HepG2 (cell line): ENCODE measurements around the gene SRBD1. TPM values are rescaled to one million over a fixed set of nuclear protein-coding genes. Genes with fewer than 3 reads are reported as not detected.

ENCODE experiments used
- ATAC-seq: fragments of 200-7000 bp; cut with Tn5 transposase; 3 replicates; pipeline ENCODE4 v1.9.1; 2020; ENCODE audit warnings: mild to moderate bottlenecking, moderate library complexity
- BruUV-seq: library from RNA; stranded (reverse); fragments of 400-500 nt; replicated peaks from 2 replicates; lab custom pipeline; 2021; lab: Mats Ljungman, UMichigan
- CTCF ChIA-PET: fragments of 300-600 bp; formaldehyde crosslinking; extraction: SDS; loops from one replicate; lab custom pipeline; 2021; ENCODE audit warnings: low total read pairs, inconsistent platforms, low intra/inter-chr PET ratio; lab: Yijun Ruan, JAX
- POLR2A ChIA-PET: fragments of 350-600 bp; sonication (Branson Sonifier 250); formaldehyde crosslinking; loops from one replicate; lab custom pipeline; 2020; ENCODE audit warnings: antibody characterized with exemption, inconsistent platforms; lab: Yijun Ruan, JAX
- DNase-seq: peaks from one replicate; pipeline ENCODE4 v3.0.0-alpha.2; 2015; ENCODE audit warnings: low spot score
- FAIRE-seq: peaks from 3 replicates; lab custom pipeline; 2011; peaks lifted over from hg19 to GRCh38; lab: Jason Lieb, UNC
- H2AFZ ChIP-seq: one replicate; pipeline ENCODE4 v1.6.1; 2011; ENCODE audit warnings: low read length, inconsistent platforms
- H3K27ac ChIP-seq: fragments of 300-600 bp; 3 replicates; pipeline ENCODE4 v1.8.0; 2011; ENCODE audit warnings: mixed run types, mild to moderate bottlenecking, mixed read lengths, low read length, inconsistent platforms; ENCODE audit not compliant: insufficient read depth; ENCODE audit errors: extremely low read length
- H3K27me3 ChIP-seq, 2 experiments: fragments of 200-600 bp in 1 of 2; 2 replicates in 1 of 2; 3 replicates in 1 of 2; pipeline versions ENCODE4 v1.6.0 to v1.8.0; 2011; ENCODE audit warnings: low read length in 2 of 2, mild to moderate bottlenecking in 2 of 2, moderate library complexity in 2 of 2, inconsistent platforms in 1 of 2; ENCODE audit not compliant: insufficient read depth in 2 of 2, control insufficient read depth in 1 of 2
- H3K36me3 ChIP-seq, 2 experiments: fragments of 200-600 bp in 1 of 2; replicated peaks in 1 of 2; 2 replicates in 1 of 2; 3 replicates in 1 of 2; pipeline versions ENCODE4 v1.5.1 to v1.8.0; 2011; ENCODE audit warnings: low read length in 2 of 2, inconsistent platforms in 1 of 2; ENCODE audit not compliant: insufficient read depth in 2 of 2, control insufficient read depth in 1 of 2
- H3K4me1 ChIP-seq: 2 replicates; pipeline ENCODE4 v1.5.1; 2012; ENCODE audit warnings: low read length, inconsistent platforms; ENCODE audit not compliant: insufficient read depth
- H3K4me2 ChIP-seq: 2 replicates; pipeline ENCODE4 v1.6.0; 2011; ENCODE audit warnings: low read depth, low read length, inconsistent platforms
- H3K4me3 ChIP-seq, 3 experiments: fragments of 200-600 bp in 1 of 3; sonication (generic), shearing (Covaris generic) in 1 of 3; replicated peaks in 1 of 3; 2 replicates each; pipeline ENCODE4 v1.5.1; 2011 to 2016; ENCODE audit warnings: low read length in 3 of 3, inconsistent platforms in 2 of 3, low read depth in 2 of 3, mild to moderate bottlenecking in 2 of 3, control low read depth in 1 of 3, mixed read lengths in 1 of 3; ENCODE audit not compliant: insufficient read depth in 1 of 3
- H3K79me2 ChIP-seq: one replicate; pipeline ENCODE4 v1.6.1; 2011; ENCODE audit warnings: low read length, inconsistent platforms; ENCODE audit not compliant: insufficient read depth
- H3K9ac ChIP-seq: 2 replicates; pipeline ENCODE4 v1.6.0; 2011; ENCODE audit warnings: mild to moderate bottlenecking, low read depth, low read length, inconsistent platforms; ENCODE audit not compliant: insufficient read depth
- H3K9me3 ChIP-seq: 2 replicates; pipeline ENCODE4 v1.5.1; 2012; ENCODE audit warnings: mild to moderate bottlenecking, low read length
- H4K20me1 ChIP-seq: 2 replicates; pipeline ENCODE4 v1.6.0; 2011; ENCODE audit warnings: inconsistent platforms, mild to moderate bottlenecking, low read length, moderate library complexity; ENCODE audit not compliant: insufficient read depth
- FOXC1 ChIP-seq: sonication (generic); formaldehyde crosslinking; IDR thresholded peaks from 2 replicates; pipeline ENCODE4 v1.8.0; 2022; ENCODE audit warnings: mild to moderate bottlenecking, missing genetic modification reagents, borderline replicate concordance
- HOXA9 ChIP-seq: sonication (generic); formaldehyde crosslinking; IDR thresholded peaks from 2 replicates; pipeline ENCODE4 v1.8.1; 2022; ENCODE audit warnings: missing genetic modification reagents, mild to moderate bottlenecking, moderate library complexity, borderline replicate concordance
- NCOA1 ChIP-seq: sonication (generic); formaldehyde crosslinking; IDR thresholded peaks from 2 replicates; pipeline ENCODE4 v1.9.0; 2021; ENCODE audit warnings: missing genetic modification reagents
- RAD21 ChIP-seq: fragments of 450-650 bp; formaldehyde crosslinking; IDR thresholded peaks from 2 replicates; pipeline ENCODE4 v1.5.0; 2020; ENCODE audit warnings: mild to moderate bottlenecking
- SMAD9 ChIP-seq: sonication (generic); formaldehyde crosslinking; IDR thresholded peaks from 2 replicates; pipeline ENCODE4 v1.5.1; 2020; ENCODE audit warnings: mild to moderate bottlenecking, missing genetic modification reagents
- ZBTB8A ChIP-seq: sonication (generic); formaldehyde crosslinking; IDR thresholded peaks from 2 replicates; pipeline ENCODE4 v1.4.0; 2020; ENCODE audit warnings: mild to moderate bottlenecking, low read depth, missing genetic modification reagents, borderline replicate concordance
- ZNF446 ChIP-seq: sonication (generic); formaldehyde crosslinking; IDR thresholded peaks from 2 replicates; pipeline ENCODE4 v1.5.0; 2020; ENCODE audit warnings: mild to moderate bottlenecking, missing genetic modification reagents
- ZNF557 ChIP-seq: sonication (generic); formaldehyde crosslinking; IDR thresholded peaks from 2 replicates; pipeline ENCODE4 v1.4.0; 2020; ENCODE audit warnings: missing genetic modification reagents
- ZNF713 ChIP-seq: sonication (generic); formaldehyde crosslinking; IDR thresholded peaks from 2 replicates; pipeline ENCODE4 v1.4.0; 2020; ENCODE audit warnings: mild to moderate bottlenecking, missing genetic modification reagents
- ZNF75D ChIP-seq: sonication (generic); formaldehyde crosslinking; IDR thresholded peaks from 2 replicates; pipeline ENCODE4 v1.8.1; 2023; ENCODE audit warnings: missing genetic modification reagents, mild to moderate bottlenecking, borderline replicate concordance
- ZNF788 ChIP-seq: sonication (generic); formaldehyde crosslinking; IDR thresholded peaks from 2 replicates; pipeline ENCODE4 v1.5.0; 2020; ENCODE audit warnings: mild to moderate bottlenecking, missing genetic modification reagents, borderline replicate concordance
- WGBS: methylation state at CpG from one replicate; pipeline ENCODE4 v1.1.6; 2017; ENCODE audit warnings: low lambda C conversion rate; 5-methylcytosine and 5-hydroxymethylcytosine counted together
- in situ Hi-C: cut with HindIII; loops from 2 replicates; pipeline ENCODE4 v1.10.0; 2017; ENCODE audit warnings: low pct_unique_long_range_greater_than_20kb; ENCODE audit not compliant: extremely low pct_ligation_motif_present
- intact Hi-C: fragments of 100-400 bp; cut with micrococcal nuclease; formaldehyde crosslinking; loops from one replicate; pipeline ENCODE4 v1.10.0; 2022; ENCODE audit not compliant: unreplicated experiment
- polyA plus RNA-seq, 8 experiments: library from polyadenylated mRNA; depleted of rRNA in 3 of 8; stranded (reverse) in 7 of 8; unstranded in 1 of 8; fragments of >200 nt; fragmentation: Illumina TruSeq in 4 of 8; extraction: Trizol in 4 of 8; gene quantifications; 2 replicates each; pipeline versions ENCODE4 v1.2.1 to v1.2.3, GENCODE V29; 2011 to 2016; ENCODE audit warnings: low read depth in 4 of 8, missing spikeins in 1 of 8, mixed read lengths in 1 of 8; ENCODE audit not compliant: insufficient read depth in 1 of 8
- total RNA-seq, 5 experiments: library from RNA; depleted of rRNA; stranded (reverse); fragments of >200 nt; fragmentation: Illumina TruSeq; extraction: Trizol; gene quantifications; 2 replicates each; pipeline ENCODE4 v1.2.3, GENCODE V29; 2016; ENCODE audit warnings: low read depth in 1 of 5
- TF ChIP-seq, protein P1 (sequence below): sonication (generic); formaldehyde crosslinking; IDR thresholded peaks from 2 replicates; pipeline ENCODE4 v1.4.0; 2020; ENCODE audit warnings: missing genetic modification reagents, mild to moderate bottlenecking, borderline replicate concordance

SRBD1 gene
- total and polyA plus RNA-seq, 2 of the 13 experiments (the other 11 are each of a cell fraction or from before 2014, with no cell fraction given), result 3.2 to 23.9 TPM

DNA sequence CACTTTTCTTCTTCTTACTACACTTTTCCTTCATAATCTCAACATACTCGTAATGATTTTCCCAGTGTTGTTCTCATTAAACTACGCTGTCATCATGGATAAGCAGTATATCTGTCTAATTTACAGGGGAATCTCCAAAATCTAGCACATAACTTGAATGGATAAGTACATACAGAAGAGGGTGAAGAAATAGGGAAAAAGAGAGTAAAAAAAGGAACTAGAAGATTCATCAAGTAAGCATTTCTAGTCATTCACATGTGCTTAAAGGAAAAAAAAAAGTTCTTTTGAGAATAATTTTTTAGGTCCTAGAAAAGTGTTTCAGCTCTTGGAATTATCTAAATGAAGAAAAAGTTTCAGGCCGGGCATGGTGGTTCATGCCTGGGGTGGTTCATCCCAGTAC, 51.6 kb downstream of the SRBD1 start:
- no peak for ATAC-seq
- intact Hi-C loops, result no loop called here
- H3K4me1 ChIP-seq, result peaks cover 3% of the 10 kb centered on the region; the same call in 1 of the 2 replicates
- H4K20me1 ChIP-seq, result no peaks in the 10 kb centered on the region
- H3K27me3 ChIP-seq, result no peaks in the 10 kb centered on the region
- in situ Hi-C loops, result no loop called here
- no peak overlapping the region for H3K4me2 ChIP-seq
- DNase-seq, result no peak
- H3K4me3 ChIP-seq, result no peak overlapping the region
- no peak overlapping the region for H3K27ac ChIP-seq
- BruUV-seq, result no TSS peak
- H3K36me3 ChIP-seq, result no peaks in the 10 kb centered on the region; a peak in 2 of 5 replicates
- TF ChIP-seq ZBTB8A (CRISPR knock-in tag), result no peak
- TF ChIP-seq ZNF788 (CRISPR knock-in tag), result no peak
- TF ChIP-seq ZNF713 (CRISPR knock-in tag), result no peak
- TF ChIP-seq NCOA1 (CRISPR knock-in tag), result no peak
- TF ChIP-seq ZNF75D (CRISPR knock-in tag), result no peak
- peak; percentile 8 for FAIRE-seq
- H3K9me3 ChIP-seq, result no peaks in the 10 kb centered on the region
- POLR2A ChIA-PET, result no interaction called here
- H2AFZ ChIP-seq, result no peak overlapping the region
- 98% methylated on average over 3 of the region's 3 CpGs for WGBS
- peaks cover 2% of the 10 kb centered on the region for H3K79me2 ChIP-seq
- H3K9ac ChIP-seq, result no peak overlapping the region
- CTCF ChIA-PET, result no interaction called here

DNA sequence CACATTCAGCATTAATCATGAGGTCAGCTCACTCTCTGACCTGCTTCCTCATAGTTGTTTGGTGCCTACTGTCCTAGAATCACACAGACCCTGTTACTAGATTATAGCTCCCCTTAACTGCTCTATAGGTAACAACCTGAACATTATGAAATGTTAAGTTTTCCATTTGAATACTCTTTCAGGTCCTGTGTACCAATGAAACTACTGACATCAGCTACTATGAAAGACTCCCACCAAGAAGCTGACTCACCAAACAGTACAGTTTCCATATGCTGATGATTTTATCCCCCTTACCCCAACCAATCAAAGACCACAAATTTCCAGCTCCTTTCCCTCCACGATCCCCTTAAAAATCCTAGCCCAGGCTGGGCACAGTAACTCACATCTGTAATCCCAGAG, 56.3 kb downstream of the SRBD1 start:
- no peaks in the 10 kb centered on the region for H3K9me3 ChIP-seq
- DNase-seq (no peak), ATAC-seq (no peak), FAIRE-seq (no peak)
- H3K27ac ChIP-seq, result no peak overlapping the region
- WGBS, result 96% methylated on average over 1 of the region's 1 CpG
- H3K9ac ChIP-seq, result no peak overlapping the region
- intact Hi-C loops (no loop called here), in situ Hi-C loops (no loop called here)
- TF ChIP-seq RAD21 (CRISPR knock-in tag) (no peak), ZNF446 (CRISPR knock-in tag) (no peak), HOXA9 (CRISPR knock-in tag) (no peak), ZNF557 (CRISPR knock-in tag) (no peak), SMAD9 (no peak), FOXC1 (no peak)
- TF ChIP-seq, protein P1, sequence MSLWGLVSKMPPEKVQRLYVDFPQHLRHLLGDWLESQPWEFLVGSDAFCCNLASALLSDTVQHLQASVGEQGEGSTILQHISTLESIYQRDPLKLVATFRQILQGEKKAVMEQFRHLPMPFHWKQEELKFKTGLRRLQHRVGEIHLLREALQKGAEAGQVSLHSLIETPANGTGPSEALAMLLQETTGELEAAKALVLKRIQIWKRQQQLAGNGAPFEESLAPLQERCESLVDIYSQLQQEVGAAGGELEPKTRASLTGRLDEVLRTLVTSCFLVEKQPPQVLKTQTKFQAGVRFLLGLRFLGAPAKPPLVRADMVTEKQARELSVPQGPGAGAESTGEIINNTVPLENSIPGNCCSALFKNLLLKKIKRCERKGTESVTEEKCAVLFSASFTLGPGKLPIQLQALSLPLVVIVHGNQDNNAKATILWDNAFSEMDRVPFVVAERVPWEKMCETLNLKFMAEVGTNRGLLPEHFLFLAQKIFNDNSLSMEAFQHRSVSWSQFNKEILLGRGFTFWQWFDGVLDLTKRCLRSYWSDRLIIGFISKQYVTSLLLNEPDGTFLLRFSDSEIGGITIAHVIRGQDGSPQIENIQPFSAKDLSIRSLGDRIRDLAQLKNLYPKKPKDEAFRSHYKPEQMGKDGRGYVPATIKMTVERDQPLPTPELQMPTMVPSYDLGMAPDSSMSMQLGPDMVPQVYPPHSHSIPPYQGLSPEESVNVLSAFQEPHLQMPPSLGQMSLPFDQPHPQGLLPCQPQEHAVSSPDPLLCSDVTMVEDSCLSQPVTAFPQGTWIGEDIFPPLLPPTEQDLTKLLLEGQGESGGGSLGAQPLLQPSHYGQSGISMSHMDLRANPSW, result no peak
- H3K79me2 ChIP-seq, result no peaks in the 10 kb centered on the region
- H3K4me1 ChIP-seq, result no peaks in the 10 kb centered on the region
- no peaks in the 10 kb centered on the region for H4K20me1 ChIP-seq
- CTCF ChIA-PET, result no interaction called here
- no peak overlapping the region for H3K4me3 ChIP-seq
- POLR2A ChIA-PET, result no interaction called here
- no peak overlapping the region for H3K4me2 ChIP-seq
- H2AFZ ChIP-seq, result no peak overlapping the region
- H3K27me3 ChIP-seq, result no peaks in the 10 kb centered on the region
- no TSS peak for BruUV-seq
- H3K36me3 ChIP-seq, result peaks cover 1 to 15% of the 10 kb centered on the region in 2 experiments; a peak in 4 of 5 replicates
